ENCODE measurements around the gene MYG1.
"Not testable (repeated sequence)": the region's sequence is repeated elsewhere in the genome, so short reads cannot be mapped to it uniquely, and the experiment has no call there.

DNA sequence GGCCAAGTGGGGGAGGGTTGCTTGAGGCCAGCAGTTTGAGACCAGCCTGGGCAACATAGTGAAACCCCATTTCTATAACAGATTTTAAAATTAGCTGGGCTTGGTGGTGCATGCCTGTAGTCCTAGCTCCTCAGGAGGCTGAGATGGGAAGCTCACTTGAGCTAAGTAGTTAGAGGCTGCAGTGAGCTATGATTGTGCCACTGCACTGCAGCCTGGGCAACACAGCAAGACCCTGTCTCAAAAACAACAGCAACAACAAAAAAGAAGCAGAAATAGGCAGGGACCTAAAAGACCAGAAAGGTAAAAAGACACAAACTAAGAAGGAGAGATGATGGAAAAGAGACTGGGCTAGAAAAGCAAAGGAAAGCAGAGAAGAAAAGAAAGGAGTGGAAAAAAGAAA is 32.8 kb downstream of the MYG1 start:
- TF ChIP-seq CTCF (conservative IDR thresholded peaks at IDR 0.05; ENCODE audit: low read depth, low read length); EZH2 (IDR thresholded peaks at IDR 0.05; ENCODE audit: borderline replicate concordance, low read depth, low read length, poor library complexity, severe bottlenecking): not testable (repeated sequence)
